GM21717 (cell line): ENCODE results near the gene PODN.

Experiments used
- ATAC-seq: cut with Tn5 transposase; IDR thresholded peaks from one replicate; pipeline ENCODE4 v1.9.1; 2021; ENCODE audit warnings: mild to moderate bottlenecking, moderate library complexity; ENCODE audit not compliant: unreplicated experiment

PODN gene

DNA sequence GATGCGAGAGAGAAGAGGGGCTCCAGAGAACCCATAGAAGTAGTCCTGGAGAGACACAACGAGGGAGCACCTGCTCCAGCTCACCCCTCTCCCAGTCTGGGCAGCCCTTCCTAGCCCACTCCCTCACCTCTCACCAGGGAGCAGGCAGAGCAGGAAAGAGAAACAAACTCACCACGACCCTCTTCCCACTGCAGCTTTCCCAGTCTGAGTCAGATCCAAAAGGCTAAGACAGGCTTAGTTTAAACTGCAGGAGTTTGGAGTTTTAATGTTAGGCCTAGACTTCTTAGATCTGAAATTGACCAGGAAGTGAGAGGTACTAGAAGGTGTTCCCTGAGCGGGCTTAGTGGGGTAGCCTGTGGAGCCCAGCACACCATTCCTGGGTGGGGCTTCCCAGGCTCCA lies 50.8 kb downstream of the PODN start:
- ATAC-seq = no peak

DNA sequence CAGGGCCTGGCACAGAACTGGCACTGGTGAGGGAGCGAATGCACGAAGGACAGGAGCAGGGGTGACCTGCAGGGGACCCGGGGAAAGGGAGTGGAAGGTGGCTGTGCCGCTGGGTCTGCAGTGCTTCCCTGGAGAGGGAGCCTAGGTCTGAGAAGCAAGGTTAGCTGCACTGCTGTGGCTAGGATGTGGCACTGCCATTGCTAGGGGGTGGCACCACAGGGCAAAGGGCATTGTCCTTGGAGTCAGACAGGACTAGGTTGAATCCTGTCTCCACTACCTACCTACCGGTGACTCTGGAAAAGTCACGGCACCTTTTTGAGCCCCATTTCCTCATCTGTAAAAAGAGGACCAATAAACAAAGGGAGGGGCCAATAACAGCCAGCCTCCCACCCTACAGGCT lies 52.1 kb downstream of the PODN start:
- ATAC-seq = no peak

DNA sequence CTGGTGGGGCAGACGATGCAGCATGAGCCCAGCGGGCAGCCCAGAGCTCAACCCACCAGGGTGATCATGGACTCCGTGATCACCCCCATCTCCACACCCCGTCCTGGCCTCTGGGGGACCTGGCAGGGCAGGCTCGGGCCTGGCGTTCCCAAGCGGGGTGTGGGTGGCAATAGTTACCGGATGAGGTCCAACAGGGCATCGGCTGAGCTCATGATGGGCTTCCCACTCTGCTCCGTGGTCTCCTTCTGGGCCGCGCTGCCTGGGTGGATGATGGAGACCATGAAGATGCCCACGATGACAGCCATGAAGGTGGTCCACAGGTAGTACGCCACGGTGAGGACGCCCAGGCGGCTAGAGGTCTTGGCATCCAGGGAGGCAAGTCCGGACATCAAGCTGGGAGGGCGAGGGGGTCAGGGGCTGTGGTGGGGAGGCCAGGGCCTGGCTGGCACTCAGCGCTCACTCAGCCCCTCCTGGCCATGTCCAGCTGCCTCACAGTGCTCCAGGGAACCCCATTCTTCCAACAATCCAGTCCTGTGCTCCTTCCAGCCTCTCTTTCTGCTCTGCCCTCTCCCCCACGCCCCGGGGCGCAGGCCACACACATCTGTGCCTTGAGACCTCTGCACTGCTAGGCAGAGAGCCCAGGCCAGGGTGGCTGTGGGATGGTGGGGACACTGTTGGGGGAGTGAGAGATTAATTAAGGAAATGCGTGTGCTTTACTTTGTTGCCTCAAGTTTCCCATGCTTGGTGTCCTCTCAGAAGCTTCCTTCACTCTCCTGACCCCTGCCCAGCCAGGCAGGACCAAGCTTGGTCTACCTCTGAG lies 52.8 kb downstream of the PODN start:
- no peak for ATAC-seq

DNA sequence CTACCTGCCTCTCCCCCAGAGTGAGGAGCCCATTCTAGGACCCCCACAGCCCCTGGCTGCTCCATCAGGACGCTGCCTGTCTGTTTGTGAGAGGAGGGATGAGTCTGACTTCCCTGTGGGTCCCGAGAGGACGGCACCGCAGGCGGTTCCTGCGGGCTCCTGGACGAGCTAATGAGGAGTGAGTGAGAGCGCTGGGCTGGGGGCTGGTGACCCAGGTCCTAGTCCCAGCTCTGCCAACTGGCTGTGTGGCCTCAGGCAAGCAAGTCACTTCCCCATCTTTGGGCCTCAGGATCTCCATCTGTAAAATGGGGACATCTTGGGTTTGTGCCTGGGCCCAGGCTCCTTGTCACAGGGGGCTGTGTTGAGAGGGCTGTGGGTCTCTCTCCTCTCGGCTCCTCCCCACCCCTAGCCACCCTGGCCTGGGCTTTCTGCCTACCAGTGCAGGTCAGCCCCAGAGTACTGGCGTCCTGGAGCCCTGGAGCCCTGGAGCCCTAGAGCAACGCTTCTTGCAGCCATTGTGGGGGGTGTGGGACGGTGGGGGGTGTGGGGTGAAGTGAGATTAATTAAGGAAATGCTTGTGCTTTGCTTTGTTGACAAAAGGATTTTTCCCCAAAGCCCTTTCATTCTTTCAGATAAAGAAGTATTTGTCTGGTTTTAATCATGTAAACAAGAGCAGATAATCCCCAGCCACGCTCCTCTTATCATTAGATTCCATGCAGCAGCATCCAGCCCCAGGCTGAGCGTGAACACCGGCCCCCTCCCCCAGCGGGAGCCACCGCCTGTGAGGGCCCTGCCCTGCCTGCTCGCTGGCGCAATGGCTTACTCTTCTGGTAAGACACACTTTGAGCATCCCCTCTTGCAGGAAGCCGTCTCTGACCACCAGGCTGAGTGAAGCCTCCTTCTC lies 53.6 kb downstream of the PODN start:
- no peak for ATAC-seq

DNA sequence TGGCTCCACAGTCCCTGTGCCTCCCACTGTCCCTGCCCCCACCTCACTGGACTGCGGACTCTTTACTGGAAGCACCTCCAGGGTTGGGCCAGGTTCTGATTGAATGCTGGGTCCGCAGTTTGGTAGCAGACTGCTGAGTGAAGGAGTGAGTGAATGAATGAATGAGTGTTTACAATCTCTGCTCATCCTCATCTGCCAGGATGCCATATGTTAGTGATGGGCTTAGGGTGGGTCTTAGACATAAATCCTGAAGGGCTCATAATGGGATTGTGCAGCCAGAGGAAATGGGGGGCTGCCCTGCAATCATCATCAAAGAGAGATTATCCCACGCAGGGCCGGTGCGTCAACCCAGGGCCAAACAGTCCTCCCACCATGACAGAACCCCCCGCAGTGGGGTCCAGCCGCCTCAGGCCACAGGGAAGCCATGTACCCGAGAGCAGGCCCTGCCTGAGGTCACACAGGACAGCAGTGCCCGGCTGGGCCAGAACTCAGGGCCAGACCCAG lies 54.3 kb downstream of the PODN start:
- ATAC-seq = no peak

DNA sequence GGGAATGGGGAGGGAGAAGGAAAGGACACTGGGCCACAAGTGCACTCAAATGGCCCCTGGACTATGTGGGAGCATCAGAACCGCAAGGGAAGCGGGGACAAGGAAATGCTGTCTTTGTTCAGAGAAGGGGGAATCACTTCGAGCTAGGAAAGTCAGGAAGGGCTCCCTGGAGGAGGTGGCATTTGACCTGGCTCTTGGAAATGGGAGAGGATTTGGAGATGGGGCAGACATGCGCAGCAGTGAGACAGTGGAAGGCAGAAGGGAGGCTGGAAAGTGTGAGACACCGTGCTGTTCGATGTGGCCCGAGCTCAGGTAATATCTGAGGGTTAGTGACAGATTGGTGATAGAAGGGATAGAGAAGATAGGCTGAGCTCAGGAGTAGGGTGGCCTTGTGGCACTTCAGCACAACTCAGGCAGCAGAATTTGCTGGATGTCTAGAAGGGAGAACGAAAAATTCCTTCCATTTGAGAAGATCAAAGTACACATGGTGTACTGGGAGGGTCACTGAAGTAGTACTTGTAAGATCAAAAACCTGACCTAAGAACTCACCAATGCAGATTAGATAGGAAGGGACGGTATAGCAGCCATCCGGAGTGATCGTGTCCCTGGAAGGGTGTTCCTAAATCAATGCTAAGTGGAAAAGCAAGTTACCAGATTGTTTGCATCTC lies 55.1 kb downstream of the PODN start:
- no peak for ATAC-seq

DNA sequence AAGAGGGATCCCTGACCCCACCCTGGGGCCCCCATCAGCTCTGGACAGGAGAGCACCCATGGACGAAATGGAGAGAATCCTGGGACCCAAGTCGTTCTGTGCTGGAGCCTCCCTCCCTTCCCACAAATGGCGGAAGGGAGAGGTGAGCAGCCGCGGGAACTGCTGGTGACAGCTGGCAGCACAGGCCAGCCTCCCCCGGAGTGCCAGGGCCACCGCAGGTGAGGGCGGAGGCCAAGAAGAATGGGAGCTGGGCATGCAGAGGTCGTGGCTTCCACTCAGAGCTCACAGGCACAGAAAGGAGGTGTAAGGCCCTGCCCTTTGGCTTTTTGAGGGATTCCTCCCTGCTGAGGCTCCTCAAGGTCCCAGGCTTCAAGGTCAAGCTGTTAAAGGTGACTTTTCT lies 55.8 kb downstream of the PODN start:
- ATAC-seq = no peak

DNA sequence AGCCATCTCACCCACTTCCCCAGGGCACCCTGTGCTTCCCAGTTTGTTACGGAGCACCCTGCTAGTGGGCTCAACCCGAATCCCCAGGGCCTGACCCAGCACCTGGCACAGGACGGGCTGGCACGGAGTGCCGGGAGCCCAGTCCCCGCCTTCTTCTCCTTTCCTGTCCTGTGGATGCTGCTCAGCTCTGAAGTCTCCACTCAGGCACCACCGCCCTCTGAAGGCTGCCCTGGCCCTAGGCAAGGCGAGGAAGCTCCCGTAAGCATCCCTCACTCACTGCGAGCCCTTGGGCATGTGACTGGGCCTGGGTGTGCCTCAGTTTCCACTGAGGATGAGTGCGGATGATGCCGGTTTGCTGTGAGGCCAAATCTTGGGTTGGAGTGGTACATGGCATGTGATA lies 58.6 kb downstream of the PODN start:
- no peak for ATAC-seq

DNA sequence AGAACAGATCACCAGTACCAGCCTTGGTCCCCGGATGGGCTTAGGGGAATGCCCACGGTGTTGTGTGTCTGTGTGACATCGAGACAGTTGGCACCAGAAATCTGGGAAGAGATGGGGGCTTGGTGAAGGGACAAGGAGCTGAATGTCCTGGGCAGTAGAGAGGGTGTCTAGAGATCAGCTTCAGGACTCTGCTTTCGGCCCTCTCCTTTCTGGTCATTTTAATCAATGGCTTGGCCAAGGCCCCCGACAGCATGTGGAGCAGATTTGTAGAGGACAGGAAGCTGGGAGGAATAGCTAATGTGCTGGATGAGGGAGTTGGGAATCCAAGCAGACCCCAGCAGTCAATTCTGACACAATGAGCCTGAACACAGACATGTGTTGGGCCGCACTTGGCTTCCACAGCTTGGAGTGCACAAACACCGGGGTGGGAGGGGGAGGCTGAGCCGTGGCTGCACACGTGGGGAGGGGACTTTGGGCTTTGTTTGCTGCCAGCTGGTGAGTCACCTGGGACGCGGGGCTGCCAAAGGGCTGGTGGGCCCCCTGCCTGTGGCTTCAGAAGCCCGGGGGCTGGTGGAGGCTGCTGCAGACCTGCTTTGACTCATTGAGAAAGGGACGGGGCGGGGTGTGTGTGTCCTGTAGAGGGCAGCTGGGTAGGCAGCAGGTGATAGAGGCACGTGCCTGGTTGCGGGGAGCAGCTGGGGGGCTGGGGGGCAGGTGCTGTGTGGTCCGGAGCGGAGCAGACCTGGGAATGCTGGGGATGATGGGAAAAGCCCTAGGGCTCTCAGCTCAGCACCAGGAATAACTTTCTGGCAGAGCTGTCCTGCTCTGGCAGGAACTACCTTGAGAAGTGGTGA lies 59.5 kb downstream of the PODN start:
- ATAC-seq = no peak

DNA sequence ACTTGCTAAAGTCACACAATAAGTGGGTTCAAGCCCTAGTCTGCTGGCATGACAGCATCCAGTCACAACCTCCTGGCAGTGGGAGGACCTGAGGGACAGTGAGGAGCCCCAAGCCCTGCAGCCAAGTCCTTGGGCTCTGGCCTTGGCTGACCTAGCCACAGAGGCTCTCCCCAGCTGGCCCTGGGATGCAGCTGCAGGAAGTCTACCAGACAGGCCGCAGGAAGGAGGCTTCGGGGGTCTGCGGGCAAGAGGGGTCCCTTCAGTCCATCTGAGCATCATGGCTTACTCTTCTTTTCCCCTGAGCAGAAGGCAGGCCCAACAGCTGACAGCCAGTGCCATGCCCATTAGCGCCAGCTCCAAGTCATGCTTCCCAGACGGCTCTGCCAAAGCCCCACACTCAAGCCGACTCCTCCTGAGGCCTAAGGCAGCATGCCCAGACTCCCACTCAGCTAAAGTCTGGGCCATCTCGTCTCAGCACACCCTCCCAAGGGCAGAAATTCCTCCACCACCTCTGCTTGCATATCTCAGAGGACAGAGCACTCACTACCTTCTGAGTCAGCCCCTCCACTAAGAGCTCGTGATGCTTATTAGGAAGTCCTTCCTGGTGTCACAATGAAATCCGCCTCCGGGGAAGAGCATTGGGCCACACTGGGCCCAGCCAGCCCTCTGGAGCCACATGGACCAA lies 60.3 kb downstream of the PODN start:
- ATAC-seq = no peak

DNA sequence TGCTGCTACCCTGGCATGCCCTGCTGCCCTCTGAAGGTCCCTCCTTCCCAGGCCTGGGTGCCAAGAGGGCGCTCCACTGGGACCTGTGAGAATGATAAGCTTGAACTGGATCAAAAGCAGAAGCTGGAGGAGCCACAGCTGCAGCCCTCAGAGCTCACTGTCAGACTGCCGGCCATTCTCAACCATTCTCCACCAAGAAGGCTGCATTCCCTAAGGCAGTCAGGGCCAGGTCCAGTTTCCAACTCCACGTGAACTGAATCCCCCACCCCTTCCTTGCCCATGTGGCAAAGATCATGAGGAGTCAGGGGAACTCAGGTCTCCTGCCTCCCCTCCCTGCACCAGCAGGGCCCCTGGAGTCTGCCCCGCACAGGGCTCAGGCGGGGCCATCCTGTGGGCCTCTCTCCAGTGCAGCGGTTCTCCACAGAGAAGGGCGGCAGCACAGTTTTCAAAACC lies 61.0 kb downstream of the PODN start:
- ATAC-seq = no peak

DNA sequence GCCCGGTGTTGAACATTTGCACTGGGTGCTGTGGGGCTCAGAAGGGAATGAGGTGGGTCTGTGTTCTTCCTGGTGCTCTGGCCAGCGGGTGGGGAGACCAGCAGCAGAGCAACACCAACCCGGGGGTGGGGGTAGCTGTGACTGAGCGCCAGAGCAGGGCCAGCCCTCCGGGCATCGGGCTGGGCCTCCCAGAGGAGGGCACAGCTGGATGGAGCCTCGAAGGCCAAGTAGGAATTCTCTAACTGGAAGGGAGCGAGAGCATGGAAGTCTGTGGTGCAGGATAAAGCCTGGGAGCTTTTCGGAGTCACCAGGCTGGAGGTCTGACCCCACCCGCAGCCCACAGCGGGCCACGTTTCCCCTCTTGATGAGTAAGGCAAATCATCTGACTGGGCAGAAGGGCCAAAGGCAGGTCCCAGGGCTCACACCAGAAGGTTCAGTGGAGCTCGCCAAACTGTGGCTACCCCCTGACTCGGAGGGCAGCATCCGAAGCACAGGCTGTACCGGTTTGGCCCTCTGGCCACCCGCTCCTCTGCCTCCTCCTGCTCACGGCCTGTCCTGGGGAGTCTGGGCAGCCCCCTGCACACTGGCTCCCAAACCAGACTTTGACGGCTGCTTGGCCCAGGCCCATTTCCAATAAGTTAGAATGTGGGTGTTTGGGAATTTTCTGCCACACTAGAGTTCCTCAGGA lies 61.6 kb downstream of the PODN start:
- ATAC-seq = no peak

DNA sequence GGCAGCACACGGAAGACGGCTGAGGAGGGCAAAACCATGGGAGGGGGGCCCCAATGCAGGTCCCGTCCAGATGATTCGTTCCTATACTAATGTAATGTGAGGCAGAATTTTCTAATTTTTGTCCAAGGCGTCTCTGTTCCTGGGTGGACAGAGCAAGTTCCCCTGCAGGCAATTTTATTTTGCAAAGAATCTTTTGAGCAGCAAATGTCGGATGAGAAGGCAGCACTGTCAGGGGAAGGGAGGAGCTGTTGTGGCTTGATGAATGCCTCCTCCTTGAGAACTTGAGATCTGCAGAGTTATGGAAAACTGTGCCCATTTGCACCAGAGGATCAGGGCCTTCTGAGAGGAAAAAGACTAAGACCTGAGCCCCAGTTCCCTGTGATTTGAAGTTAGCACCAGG lies 63.1 kb downstream of the PODN start:
- ATAC-seq = no peak

DNA sequence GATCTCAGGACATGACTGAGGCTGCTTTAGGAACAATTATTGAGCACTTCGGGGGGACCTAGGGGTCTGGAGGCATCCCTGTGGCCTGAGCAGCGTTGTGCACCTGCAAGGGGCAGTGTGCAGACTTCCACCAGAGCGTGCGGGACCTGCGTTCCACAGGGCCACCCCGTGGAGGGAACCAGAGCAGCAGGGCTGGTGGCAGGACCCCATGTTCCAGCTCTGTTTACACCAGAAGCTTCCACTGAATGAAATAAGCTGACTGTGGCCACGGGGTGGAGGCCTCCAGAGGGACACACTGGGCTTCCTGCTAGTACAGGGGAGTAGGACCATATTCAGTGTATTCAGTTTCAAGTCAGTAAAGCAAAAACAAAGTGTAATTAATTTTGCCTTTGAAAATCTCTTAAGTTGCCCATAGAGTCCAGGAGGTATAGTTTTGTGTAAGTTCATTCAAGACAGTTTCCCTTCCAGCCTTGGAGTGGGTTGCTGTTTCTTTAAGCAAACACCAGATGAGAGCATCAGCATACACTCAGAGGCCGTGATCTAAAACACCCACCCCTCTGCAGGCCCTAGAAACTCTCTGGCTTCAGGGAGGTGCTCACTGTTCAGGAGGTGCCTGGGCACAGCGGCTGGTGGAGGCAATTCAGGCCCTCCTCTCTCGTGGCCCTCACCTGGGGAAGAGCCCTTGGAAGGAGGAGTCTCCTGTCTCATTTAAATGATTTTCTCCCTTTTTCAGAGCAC lies 63.8 kb downstream of the PODN start:
- ATAC-seq = no peak

DNA sequence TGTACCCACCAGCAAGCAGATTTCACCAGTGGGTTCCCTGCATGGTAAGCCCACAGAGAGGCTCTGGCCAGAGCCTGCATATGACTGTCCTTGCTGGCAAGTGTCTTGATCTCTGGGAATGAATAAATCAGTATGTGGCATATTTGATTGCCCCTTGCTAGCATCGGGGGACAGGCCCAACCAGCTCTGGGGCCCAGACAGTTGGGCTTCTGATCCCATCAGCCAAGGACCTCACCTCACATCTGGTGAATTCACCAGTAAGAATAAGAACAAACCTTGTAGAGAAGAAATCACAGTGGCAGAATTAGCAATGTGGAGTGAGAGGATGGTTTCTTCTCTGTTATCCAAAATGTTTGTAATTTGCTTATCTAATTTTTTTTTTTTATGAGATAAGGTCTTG lies 64.5 kb downstream of the PODN start:
- ATAC-seq = no peak

DNA sequence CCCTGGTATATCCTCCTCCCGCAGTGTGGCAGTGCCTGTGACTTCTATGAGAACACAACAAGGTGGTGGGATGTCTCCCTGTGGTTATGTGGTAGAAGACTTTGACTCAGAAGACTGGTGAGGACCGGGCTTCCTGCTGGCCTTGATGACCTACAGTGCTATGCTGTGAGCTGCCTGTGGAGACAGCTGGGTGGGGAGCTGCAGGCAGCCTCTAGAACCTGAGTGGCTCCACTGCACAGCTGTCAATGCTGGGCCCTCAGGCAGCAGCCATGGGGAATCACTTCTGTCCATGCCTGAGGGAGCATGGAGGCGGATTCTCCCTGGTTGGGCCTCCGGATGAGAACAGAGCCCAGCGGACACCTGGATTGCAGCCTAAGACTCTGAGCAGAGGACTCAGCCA lies 65.5 kb downstream of the PODN start:
- no peak for ATAC-seq

DNA sequence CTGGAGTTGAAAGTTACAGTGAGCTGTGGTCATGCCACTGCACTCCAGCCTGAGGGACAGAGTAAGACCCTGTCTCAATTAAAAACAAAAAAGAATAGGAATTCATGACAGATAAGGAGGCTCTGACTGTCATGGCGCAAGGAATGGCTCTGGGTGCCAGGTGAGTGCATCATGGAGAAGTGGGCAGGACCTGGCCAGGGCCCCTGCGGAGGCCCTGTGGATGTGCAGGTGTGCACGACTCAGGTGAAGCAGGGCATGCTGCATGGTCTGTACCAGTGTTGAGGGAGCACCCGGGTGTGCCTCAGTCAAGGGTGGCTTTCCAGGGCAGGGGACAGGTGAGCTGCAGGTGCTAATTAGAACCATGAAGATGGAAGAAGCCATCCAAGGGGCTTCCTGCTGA lies 66.4 kb downstream of the PODN start:
- ATAC-seq = no peak

DNA sequence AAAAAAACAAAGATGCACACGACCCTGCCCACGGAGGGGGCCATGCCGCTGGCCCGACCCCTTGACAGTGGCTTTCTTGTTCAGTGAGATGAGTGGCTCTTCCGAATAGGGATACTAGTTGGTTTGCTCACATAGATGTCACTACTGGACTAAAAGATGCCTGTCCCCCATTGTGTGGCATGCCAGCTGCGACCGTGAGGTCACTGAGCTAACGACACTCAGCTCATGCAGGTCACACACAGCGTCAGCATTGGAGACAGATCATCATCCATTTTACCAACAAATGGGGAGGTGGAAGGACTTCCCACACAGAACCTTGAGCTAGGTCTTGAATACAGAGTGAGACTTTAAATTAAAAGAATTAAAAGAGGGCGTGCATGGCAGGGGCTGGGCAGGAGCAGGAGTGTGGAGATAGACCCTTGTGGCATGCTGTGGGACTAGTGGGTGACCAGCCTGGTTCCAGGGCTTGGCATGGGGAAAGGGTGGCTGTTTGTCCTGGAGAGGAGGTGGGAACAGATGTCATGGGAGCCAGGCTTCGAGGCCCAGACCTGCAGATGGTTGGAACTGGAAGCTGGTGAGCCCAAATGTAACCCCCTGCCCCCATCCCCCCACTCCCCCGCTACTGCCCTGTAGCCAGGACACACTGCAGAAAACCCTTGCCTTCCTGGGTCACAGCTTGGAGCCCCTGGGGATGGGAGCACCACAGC lies 68.0 kb downstream of the PODN start:
- no peak for ATAC-seq
